Measurements from ENCODE around the gene ATP2A2. TPM values are rescaled to one million over a fixed set of nuclear protein-coding genes. Genes with fewer than 3 reads are reported as not detected.
"Not testable (repeated sequence)": the region's sequence is repeated elsewhere in the genome, so short reads cannot be mapped to it uniquely, and the experiment has no call there.

The ATP2A2 gene
- total RNA-seq, 1 donor from 2014 or later, result 3,009 TPM

DNA sequence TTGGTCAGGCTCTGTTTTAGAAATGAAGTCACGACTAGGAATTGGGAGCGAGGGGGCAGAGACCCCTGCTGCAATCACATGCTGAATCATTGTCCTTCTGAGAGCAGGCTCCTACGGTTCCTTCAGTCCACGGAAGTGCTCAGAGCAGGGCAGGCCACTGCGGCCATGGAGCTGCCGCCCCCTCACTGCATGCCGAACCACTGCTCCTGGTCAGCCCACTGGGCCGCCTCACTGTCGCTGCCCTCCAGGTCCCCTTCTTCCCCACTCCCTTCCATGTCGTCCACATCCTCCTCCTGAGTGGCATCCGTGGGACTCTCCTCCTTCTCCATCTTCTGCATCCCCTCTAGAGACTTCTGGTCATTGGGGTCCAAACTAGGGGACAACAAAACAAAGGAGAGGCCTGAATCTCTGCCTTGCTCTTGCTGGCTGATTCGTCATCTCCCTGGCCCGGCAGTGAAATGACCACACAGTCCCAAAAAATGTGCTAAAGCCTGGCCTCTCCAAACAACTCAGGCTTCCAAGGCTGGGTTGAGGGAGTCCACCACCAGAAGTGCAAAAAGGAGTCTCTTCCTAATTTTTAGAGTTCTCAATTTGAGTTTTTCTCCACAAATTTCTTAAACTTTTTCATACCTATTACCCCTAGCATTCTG is 93.0 kb downstream of the ATP2A2 start:
- DNase-seq (ENCODE audit: missing footprints) (no peak), ATAC-seq (no peak)
- intact Hi-C loops (cut with DNase I), result no loop called here

DNA sequence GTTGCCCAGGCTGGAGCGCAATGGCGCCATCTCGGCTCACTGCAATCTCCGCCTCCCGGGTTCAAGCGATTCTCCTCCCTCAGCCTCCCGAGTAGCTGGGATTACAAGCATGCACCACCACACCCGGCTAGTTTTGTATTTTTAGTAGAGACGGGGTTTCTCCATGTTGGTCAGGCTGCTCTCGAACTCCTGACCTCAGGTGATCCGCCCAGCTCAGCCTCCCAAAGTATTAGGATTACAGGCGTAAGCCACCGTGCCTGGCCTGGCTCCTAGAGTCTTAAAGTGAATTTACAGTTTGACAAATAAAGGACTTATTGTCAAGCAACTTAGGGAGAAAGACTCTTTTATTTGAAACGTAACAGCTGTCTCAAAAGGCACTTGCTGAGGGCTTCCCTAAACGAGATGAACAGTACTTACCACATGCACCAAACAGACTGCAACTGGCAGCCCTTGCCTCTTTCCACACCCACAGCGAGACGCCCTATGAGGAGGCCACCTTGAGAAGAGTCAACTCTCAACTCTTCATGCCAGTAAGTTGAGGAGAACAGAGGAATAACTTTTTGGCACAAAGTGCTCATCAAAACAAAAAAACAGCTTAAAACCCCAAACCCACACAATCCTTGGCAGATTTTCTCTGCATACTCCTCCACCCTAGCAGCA is 97.2 kb downstream of the ATP2A2 start:
- DNase-seq (ENCODE audit: missing footprints); intact Hi-C loops (cut with DNase I); ATAC-seq: not testable (repeated sequence)

DNA sequence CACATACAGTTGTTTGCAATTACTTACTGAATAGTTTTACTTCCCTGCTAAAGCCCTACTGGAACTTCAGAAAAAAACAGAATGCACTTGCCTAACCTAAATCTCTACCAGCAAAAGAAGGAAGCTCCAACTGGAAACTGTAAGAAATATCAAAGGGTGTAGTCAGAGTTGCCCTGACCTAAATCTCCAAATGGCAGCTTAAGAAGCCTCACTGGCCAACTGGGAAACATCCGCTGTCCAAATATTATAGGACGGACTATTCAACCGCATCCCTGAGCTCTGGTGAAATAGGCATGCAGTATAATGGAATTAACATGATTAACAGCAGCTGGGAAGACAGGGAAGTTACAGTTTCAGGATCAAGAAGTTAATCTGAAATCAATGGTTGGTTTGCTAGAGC is 98.2 kb downstream of the ATP2A2 start:
- intact Hi-C loops (cut with DNase I), result no loop called here
- no peak for ATAC-seq

DNA sequence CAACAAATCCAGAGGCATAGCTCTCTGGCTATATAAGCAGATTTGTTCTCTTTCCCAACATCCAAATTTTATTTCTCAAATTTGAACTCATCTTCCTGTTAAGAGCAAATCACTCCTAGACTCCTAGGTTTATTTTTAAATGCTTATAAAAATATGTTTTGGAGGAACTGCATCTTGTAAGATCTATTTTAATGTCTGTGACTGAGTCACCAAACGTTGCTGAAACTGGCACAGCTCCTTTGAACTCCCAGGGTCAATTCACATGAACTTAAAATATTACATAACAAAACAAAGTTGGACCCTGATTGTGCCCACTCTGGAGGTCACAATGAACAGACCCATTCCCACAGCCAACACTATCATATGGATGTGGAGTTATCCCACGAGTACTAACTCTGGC is 98.6 kb downstream of the ATP2A2 start:
- ATAC-seq, result no peak
- intact Hi-C loops (cut with DNase I), result no loop called here
- DNase-seq (ENCODE audit: missing footprints), result no peak

More for the DNA sequence above, 98.2 kb downstream of the ATP2A2 start:
- DNase-seq (ENCODE audit: missing footprints), result no peak

DNA sequence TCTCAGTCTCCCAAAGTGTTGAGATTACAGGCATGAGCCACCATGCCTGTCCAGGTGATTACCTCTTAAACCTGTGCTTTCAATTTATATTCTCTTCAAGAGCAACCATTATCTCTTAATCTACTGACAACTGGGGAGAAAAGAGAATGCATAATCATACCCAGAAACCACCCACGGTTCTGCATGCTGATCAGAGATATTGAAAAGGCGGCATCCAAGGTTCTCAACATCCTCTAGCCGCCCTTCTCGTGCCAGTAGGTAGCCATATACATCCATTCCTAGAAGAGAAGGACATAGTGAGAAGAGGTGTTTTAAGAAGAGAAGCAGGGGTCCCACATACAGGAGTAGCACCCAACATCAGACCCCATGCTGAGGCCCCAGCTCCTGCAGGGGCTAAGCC is 101.6 kb downstream of the ATP2A2 start:
- intact Hi-C loops (cut with DNase I), result no loop called here
- ATAC-seq (no peak), DNase-seq (ENCODE audit: missing footprints) (no peak)

Other genes starting within 250 kb of the ATP2A2 start
- gene C12orf76, start 232.7 kb upstream of the ATP2A2 start, total RNA-seq, result 5.3 TPM
- gene IFT81, start 156.9 kb upstream of the ATP2A2 start, total RNA-seq, result 8.1 TPM
- 34.4 TPM for gene ANAPC7, start 122.5 kb downstream of the ATP2A2 start, total RNA-seq
- 94.4 TPM for gene ARPC3, start 169.1 kb downstream of the ATP2A2 start, total RNA-seq
- 24.7 TPM for gene GPN3, start 187.0 kb downstream of the ATP2A2 start, total RNA-seq
- gene FAM216A, start 187.6 kb downstream of the ATP2A2 start, total RNA-seq, result 4.8 TPM
- gene VPS29, start 220.9 kb downstream of the ATP2A2 start, total RNA-seq, result 106 TPM
- 1.1 TPM for gene RAD9B, start 221.1 kb downstream of the ATP2A2 start, total RNA-seq

Data from Right ventricle myocardium inferior (tissue), 1 donor.